ENCODE data around the gene TRIM8.

TRIM8 gene, protein sequence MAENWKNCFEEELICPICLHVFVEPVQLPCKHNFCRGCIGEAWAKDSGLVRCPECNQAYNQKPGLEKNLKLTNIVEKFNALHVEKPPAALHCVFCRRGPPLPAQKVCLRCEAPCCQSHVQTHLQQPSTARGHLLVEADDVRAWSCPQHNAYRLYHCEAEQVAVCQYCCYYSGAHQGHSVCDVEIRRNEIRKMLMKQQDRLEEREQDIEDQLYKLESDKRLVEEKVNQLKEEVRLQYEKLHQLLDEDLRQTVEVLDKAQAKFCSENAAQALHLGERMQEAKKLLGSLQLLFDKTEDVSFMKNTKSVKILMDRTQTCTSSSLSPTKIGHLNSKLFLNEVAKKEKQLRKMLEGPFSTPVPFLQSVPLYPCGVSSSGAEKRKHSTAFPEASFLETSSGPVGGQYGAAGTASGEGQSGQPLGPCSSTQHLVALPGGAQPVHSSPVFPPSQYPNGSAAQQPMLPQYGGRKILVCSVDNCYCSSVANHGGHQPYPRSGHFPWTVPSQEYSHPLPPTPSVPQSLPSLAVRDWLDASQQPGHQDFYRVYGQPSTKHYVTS

GRCh38 chr10:102644066-102644645 lies at the start of gene TRIM8:
Gene TRIM8, plus strand, starts transcription at chr10:102644479. Its CDS starts 139 bp downstream, at chr10:102644618.
- H3K9me3 ChIP-seq (ENCODE audit: low read length) = no peaks in the 10 kb centered on the region
- H3K27me3 ChIP-seq (ENCODE audit: control insufficient read depth in 1 of 2, insufficient read depth in 2 of 2, low read length in 2 of 2) = no peaks in the 10 kb centered on the region
- H3K27ac ChIP-seq (ENCODE audit: low read depth, low read length) = peak within 1 kb of the TSS; percentile 99
- H3K36me3 ChIP-seq (ENCODE audit: insufficient read depth, low read length) = peaks cover 18% of the 10 kb centered on the region
- H3K9ac ChIP-seq (ENCODE audit: low read length) = peak within 1 kb of the TSS; percentile 94
- H3K4me3 ChIP-seq (ENCODE audit: low read depth in 1 of 2, low read length in 2 of 2) = peak within 1 kb of the TSS; percentile 53 to 99
- H3K4me1 ChIP-seq (ENCODE audit: insufficient read depth, low read length) = peaks cover 31% of the 10 kb centered on the region

DNA sequence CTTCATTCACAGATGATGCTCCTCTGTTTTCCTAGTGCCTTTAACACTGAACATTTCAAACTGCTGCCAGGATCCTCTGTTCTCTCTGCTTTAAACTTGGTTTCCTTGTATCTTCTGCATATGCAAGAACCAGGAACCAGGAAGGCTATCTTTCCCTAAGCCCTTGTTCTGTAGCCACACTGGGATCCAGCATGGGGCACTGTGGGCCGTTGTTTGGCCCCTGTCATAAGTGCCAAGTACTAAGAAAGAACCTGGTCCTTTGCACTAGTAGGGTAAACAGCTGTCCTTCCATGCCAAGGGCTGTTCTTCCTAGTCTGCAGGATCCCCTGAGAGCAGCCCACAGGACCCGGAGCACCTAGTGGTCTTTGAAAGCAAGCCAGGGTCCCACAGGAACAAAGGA lies 49.0 kb upstream of the TRIM8 start:
- Histone ChIP-seq H3K36me3 (ENCODE audit: insufficient read depth, low read length) (peaks cover 9% of the 10 kb centered on the region), H3K4me1 (ENCODE audit: insufficient read depth, low read length) (peaks cover 36% of the 10 kb centered on the region)

GRCh38 chr10:102595897-102596296 lies 48.4 kb upstream of the TRIM8 start:
- H3K27ac ChIP-seq (ENCODE audit: low read depth, low read length) = peak overlapping the region; percentile 84
- H3K9ac ChIP-seq (ENCODE audit: low read length) = no peak overlapping the region
- peaks cover 36% of the 10 kb centered on the region for H3K4me1 ChIP-seq (ENCODE audit: insufficient read depth, low read length)
- no peaks in the 10 kb centered on the region for H3K27me3 ChIP-seq (ENCODE audit: control insufficient read depth in 1 of 2, insufficient read depth in 2 of 2, low read length in 2 of 2)
- peaks cover 9% of the 10 kb centered on the region for H3K36me3 ChIP-seq (ENCODE audit: insufficient read depth, low read length)
- no peak overlapping the region for H3K4me3 ChIP-seq (ENCODE audit: low read depth in 1 of 2, low read length in 2 of 2)
- H3K9me3 ChIP-seq (ENCODE audit: low read length) = no peaks in the 10 kb centered on the region

More for the DNA sequence above, 49.0 kb upstream of the TRIM8 start:
- peak overlapping the region; percentile 84 for H3K27ac ChIP-seq (ENCODE audit: low read depth, low read length)
- no peaks in the 10 kb centered on the region for H3K9me3 ChIP-seq (ENCODE audit: low read length)
- no peaks in the 10 kb centered on the region for H3K27me3 ChIP-seq (ENCODE audit: control insufficient read depth in 1 of 2, insufficient read depth in 2 of 2, low read length in 2 of 2)
- H3K9ac ChIP-seq (ENCODE audit: low read length) = no peak overlapping the region
- H3K4me3 ChIP-seq (ENCODE audit: low read depth in 1 of 2, low read length in 2 of 2) = no peak overlapping the region

- H3K27ac ChIP-seq (ENCODE audit: low read depth, low read length) = peak overlapping the region; percentile 84
Observed at GRCh38 chr10:102596506-102596971, 47.7 kb upstream of the TRIM8 start.

GRCh38 chr10:102597131-102597991 lies 46.9 kb upstream of the TRIM8 start:
- peaks cover 36% of the 10 kb centered on the region for H3K4me1 ChIP-seq (ENCODE audit: insufficient read depth, low read length)
- no peaks in the 10 kb centered on the region for H3K27me3 ChIP-seq (ENCODE audit: control insufficient read depth in 1 of 2, insufficient read depth in 2 of 2, low read length in 2 of 2)
- no peak overlapping the region for H3K4me3 ChIP-seq (ENCODE audit: low read depth in 1 of 2, low read length in 2 of 2)
- no peak overlapping the region for H3K9ac ChIP-seq (ENCODE audit: low read length)
- H3K9me3 ChIP-seq (ENCODE audit: low read length) = no peaks in the 10 kb centered on the region
- peaks cover 17% of the 10 kb centered on the region for H3K36me3 ChIP-seq (ENCODE audit: insufficient read depth, low read length)
- peak overlapping the region; percentile 84 for H3K27ac ChIP-seq (ENCODE audit: low read depth, low read length)

More at GRCh38 chr10:102596506-102596971, 47.7 kb upstream of the TRIM8 start:
- H3K9ac ChIP-seq (ENCODE audit: low read length) = no peak overlapping the region
- no peak overlapping the region for H3K4me3 ChIP-seq (ENCODE audit: low read depth in 1 of 2, low read length in 2 of 2)
- no peaks in the 10 kb centered on the region for H3K27me3 ChIP-seq (ENCODE audit: control insufficient read depth in 1 of 2, insufficient read depth in 2 of 2, low read length in 2 of 2)
- H3K4me1 ChIP-seq (ENCODE audit: insufficient read depth, low read length) = peaks cover 36% of the 10 kb centered on the region
- H3K9me3 ChIP-seq (ENCODE audit: low read length) = no peaks in the 10 kb centered on the region
- peaks cover 15% of the 10 kb centered on the region for H3K36me3 ChIP-seq (ENCODE audit: insufficient read depth, low read length)

DNA sequence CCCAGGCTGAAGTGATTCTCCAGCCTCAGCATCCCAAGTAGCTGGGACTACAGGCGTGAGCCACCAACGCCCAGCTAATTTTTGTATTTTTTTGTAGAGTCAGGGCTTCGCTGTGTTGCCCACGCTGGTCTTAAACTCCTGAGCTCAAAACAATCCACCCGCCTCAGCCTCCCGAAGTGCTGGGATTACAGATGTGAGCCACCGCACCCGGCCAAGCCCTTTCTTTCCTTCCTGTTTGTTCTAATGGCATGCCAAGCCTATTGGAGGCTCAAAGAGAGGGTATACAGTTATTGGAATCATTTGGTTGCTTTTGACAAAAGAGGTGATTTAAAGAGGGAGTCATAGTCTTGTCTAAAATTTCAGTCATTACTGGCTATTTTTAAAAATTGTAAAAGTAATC lies 46.0 kb upstream of the TRIM8 start:
- Histone ChIP-seq H3K9ac (ENCODE audit: low read length) (no peak overlapping the region), H3K9me3 (ENCODE audit: low read length) (no peaks in the 10 kb centered on the region), H3K4me3 (ENCODE audit: low read depth in 1 of 2, low read length in 2 of 2) (no peak overlapping the region), H3K4me1 (ENCODE audit: insufficient read depth, low read length) (peaks cover 36% of the 10 kb centered on the region), H3K27me3 (ENCODE audit: control insufficient read depth in 1 of 2, insufficient read depth in 2 of 2, low read length in 2 of 2) (no peaks in the 10 kb centered on the region), H3K36me3 (ENCODE audit: insufficient read depth, low read length) (peaks cover 21% of the 10 kb centered on the region), H3K27ac (ENCODE audit: low read depth, low read length) (no peak overlapping the region)

GRCh38 chr10:102599565-102600327 lies 44.5 kb upstream of the TRIM8 start:
- Histone ChIP-seq H3K36me3 (ENCODE audit: insufficient read depth, low read length) (peaks cover 32% of the 10 kb centered on the region), H3K9ac (ENCODE audit: low read length) (no peak overlapping the region), H3K27me3 (ENCODE audit: control insufficient read depth in 1 of 2, insufficient read depth in 2 of 2, low read length in 2 of 2) (no peaks in the 10 kb centered on the region), H3K27ac (ENCODE audit: low read depth, low read length) (no peak overlapping the region), H3K4me1 (ENCODE audit: insufficient read depth, low read length) (peaks cover 35% of the 10 kb centered on the region), H3K4me3 (ENCODE audit: low read depth in 1 of 2, low read length in 2 of 2) (no peak overlapping the region), H3K9me3 (ENCODE audit: low read length) (no peaks in the 10 kb centered on the region)

- no peaks in the 10 kb centered on the region for H3K9me3 ChIP-seq (ENCODE audit: low read length)
- peaks cover 32% of the 10 kb centered on the region for H3K36me3 ChIP-seq (ENCODE audit: insufficient read depth, low read length)
- no peak overlapping the region for H3K4me3 ChIP-seq (ENCODE audit: low read depth in 1 of 2, low read length in 2 of 2)
- peaks cover 25% of the 10 kb centered on the region for H3K4me1 ChIP-seq (ENCODE audit: insufficient read depth, low read length)
- H3K27ac ChIP-seq (ENCODE audit: low read depth, low read length) = no peak overlapping the region
- no peak overlapping the region for H3K9ac ChIP-seq (ENCODE audit: low read length)
- H3K27me3 ChIP-seq (ENCODE audit: control insufficient read depth in 1 of 2, insufficient read depth in 2 of 2, low read length in 2 of 2) = no peaks in the 10 kb centered on the region
Observed at GRCh38 chr10:102600816-102601215, 43.5 kb upstream of the TRIM8 start.

GRCh38 chr10:102601639-102602038 lies 42.6 kb upstream of the TRIM8 start:
- no peaks in the 10 kb centered on the region for H3K9me3 ChIP-seq (ENCODE audit: low read length)
- no peak overlapping the region for H3K9ac ChIP-seq (ENCODE audit: low read length)
- H3K36me3 ChIP-seq (ENCODE audit: insufficient read depth, low read length) = peaks cover 32% of the 10 kb centered on the region
- H3K4me1 ChIP-seq (ENCODE audit: insufficient read depth, low read length) = peaks cover 16% of the 10 kb centered on the region
- no peak overlapping the region for H3K4me3 ChIP-seq (ENCODE audit: low read depth in 1 of 2, low read length in 2 of 2)
- no peak overlapping the region for H3K27ac ChIP-seq (ENCODE audit: low read depth, low read length)
- no peaks in the 10 kb centered on the region for H3K27me3 ChIP-seq (ENCODE audit: control insufficient read depth in 1 of 2, insufficient read depth in 2 of 2, low read length in 2 of 2)

- no peak overlapping the region for H3K4me3 ChIP-seq (ENCODE audit: low read depth in 1 of 2, low read length in 2 of 2)
- H3K4me1 ChIP-seq (ENCODE audit: insufficient read depth, low read length) = peaks cover 8% of the 10 kb centered on the region
- H3K27ac ChIP-seq (ENCODE audit: low read depth, low read length) = no peak overlapping the region
- peaks cover 32% of the 10 kb centered on the region for H3K36me3 ChIP-seq (ENCODE audit: insufficient read depth, low read length)
- H3K9ac ChIP-seq (ENCODE audit: low read length) = no peak overlapping the region
- no peaks in the 10 kb centered on the region for H3K9me3 ChIP-seq (ENCODE audit: low read length)
- H3K27me3 ChIP-seq (ENCODE audit: control insufficient read depth in 1 of 2, insufficient read depth in 2 of 2, low read length in 2 of 2) = no peaks in the 10 kb centered on the region
Observed at GRCh38 chr10:102602272-102603045, 41.8 kb upstream of the TRIM8 start.
